ENCODE data around the gene TMEM52.

GRCh38 chr1:1947493-1947892 lies 28.4 kb upstream of the TMEM52 start:
- TF ChIP-seq CTCF (IDR thresholded peaks at IDR 0.05; ENCODE audit: poor library complexity) (no peak), EZH2 (IDR thresholded peaks at IDR 0.05; ENCODE audit: borderline replicate concordance) (no peak)

Measured in hepatocyte (in vitro differentiated cells).